ENCODE measurements around the gene LMNTD1.

Gene LMNTD1

DNA sequence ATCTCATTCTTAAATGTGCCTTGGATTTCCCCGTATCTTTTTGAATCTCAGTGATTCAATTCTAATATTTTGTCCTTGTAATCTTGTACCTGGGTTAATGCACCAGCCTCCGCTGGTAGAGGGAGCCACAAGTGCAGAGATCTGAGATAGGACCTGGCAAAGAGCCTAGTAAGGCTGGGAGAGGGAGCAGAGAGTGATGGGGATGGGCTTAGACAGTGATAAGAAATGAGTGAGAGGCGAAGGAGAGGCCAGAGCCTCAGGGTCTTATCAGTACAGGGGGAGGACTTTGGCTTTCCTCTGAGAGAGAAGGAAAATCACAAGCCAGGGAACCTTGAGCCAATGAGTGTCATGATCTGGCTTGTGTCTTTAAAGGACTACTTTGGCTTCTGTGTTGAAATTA is 30.5 kb upstream of the LMNTD1 start:
- Histone ChIP-seq H3K27ac (ENCODE audit: low read depth, low read length) (no peak overlapping the region), H3K23ac (ENCODE audit: low read length) (no peak overlapping the region), H3K27me3 (ENCODE audit: insufficient read depth, low read length, poor library complexity) (no peaks in the 10 kb centered on the region), H2BK15ac (replicated peaks; ENCODE audit: low read depth) (no peak overlapping the region), H3K18ac (ENCODE audit: low read length) (no peak overlapping the region), H2AK5ac (ENCODE audit: low read length) (no peak overlapping the region), H4K8ac (ENCODE audit: low read depth, low read length) (no peak overlapping the region), H3K9ac (ENCODE audit: low read length) (no peak overlapping the region), H2BK5ac (ENCODE audit: low read length) (no peak overlapping the region), H2BK120ac (ENCODE audit: low read depth, low read length) (no peak overlapping the region), H3K4me3 (ENCODE audit: low read length) (no peak overlapping the region), H3K4me1 (ENCODE audit: control insufficient read depth, low read depth, low read length) (no peaks in the 10 kb centered on the region), H3K4ac (ENCODE audit: low read depth, low read length) (no peak overlapping the region), H3K79me1 (ENCODE audit: low read length) (no peaks in the 10 kb centered on the region), H3K79me2 (ENCODE audit: control insufficient read depth, insufficient read depth, low read length) (no peaks in the 10 kb centered on the region), H3K36me3 (ENCODE audit: control insufficient read depth, insufficient read depth, low read length) (no peaks in the 10 kb centered on the region), H3K56ac (ENCODE audit: low read length) (no peak overlapping the region), H4K5ac (ENCODE audit: low read length) (no peak overlapping the region), H3K4me2 (ENCODE audit: low read length) (no peak overlapping the region)
- no CpG with 5 or more reads among the region's 3 CpGs for WGBS (ENCODE audit: extremely low coverage, insufficient coverage, low lambda C conversion rate)
- peak; percentile 91 for DNase-seq

DNA sequence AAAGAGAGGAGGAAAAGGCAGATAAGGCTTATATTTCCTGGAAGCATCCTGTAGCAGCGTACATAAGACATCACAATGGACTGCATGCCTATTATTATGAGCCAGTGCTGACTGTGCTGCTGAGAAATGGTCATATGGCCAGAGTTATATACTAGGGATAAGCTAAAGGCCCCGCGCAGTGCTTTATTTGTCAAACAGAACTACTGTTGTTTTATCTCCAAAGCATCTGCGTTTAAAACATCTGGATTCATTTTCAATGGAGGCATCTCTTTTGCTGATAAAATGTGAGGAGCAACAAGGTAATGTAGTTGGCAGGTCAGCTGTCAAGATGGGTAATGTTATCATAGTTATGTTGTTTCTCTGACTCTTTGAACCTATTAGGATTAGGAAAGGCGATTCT is 28.0 kb upstream of the LMNTD1 start:
- Histone ChIP-seq H3K18ac (ENCODE audit: low read length) (no peak overlapping the region), H4K8ac (ENCODE audit: low read depth, low read length) (no peak overlapping the region), H3K56ac (ENCODE audit: low read length) (no peak overlapping the region), H3K4ac (ENCODE audit: low read depth, low read length) (no peak overlapping the region), H3K36me3 (ENCODE audit: control insufficient read depth, insufficient read depth, low read length) (no peaks in the 10 kb centered on the region), H3K27ac (ENCODE audit: low read depth, low read length) (no peak overlapping the region), H3K4me3 (ENCODE audit: low read length) (no peak overlapping the region), H3K23ac (ENCODE audit: low read length) (no peak overlapping the region), H3K9ac (ENCODE audit: low read length) (no peak overlapping the region), H2BK120ac (ENCODE audit: low read depth, low read length) (no peak overlapping the region), H3K79me1 (ENCODE audit: low read length) (no peaks in the 10 kb centered on the region), H2AK5ac (ENCODE audit: low read length) (no peak overlapping the region), H4K5ac (ENCODE audit: low read length) (no peak overlapping the region), H2BK5ac (ENCODE audit: low read length) (no peak overlapping the region), H2BK15ac (replicated peaks; ENCODE audit: low read depth) (no peak overlapping the region), H3K4me2 (ENCODE audit: low read length) (no peak overlapping the region), H3K4me1 (ENCODE audit: control insufficient read depth, low read depth, low read length) (no peaks in the 10 kb centered on the region), H3K27me3 (ENCODE audit: insufficient read depth, low read length, poor library complexity) (no peaks in the 10 kb centered on the region), H3K79me2 (ENCODE audit: control insufficient read depth, insufficient read depth, low read length) (no peaks in the 10 kb centered on the region)
- DNase-seq = no peak
- no CpG with 5 or more reads among the region's 5 CpGs for WGBS (ENCODE audit: extremely low coverage, insufficient coverage, low lambda C conversion rate)

GRCh38 chr12:25578411-25579143 is 25.5 kb upstream of the LMNTD1 start:
- Histone ChIP-seq H3K27ac (ENCODE audit: low read depth, low read length) (no peak overlapping the region), H2BK15ac (replicated peaks; ENCODE audit: low read depth) (no peak overlapping the region), H2AK5ac (ENCODE audit: low read length) (no peak overlapping the region), H3K4ac (ENCODE audit: low read depth, low read length) (no peak overlapping the region), H3K79me1 (ENCODE audit: low read length) (no peaks in the 10 kb centered on the region), H3K27me3 (ENCODE audit: insufficient read depth, low read length, poor library complexity) (no peaks in the 10 kb centered on the region), H3K18ac (ENCODE audit: low read length) (no peak overlapping the region), H3K56ac (ENCODE audit: low read length) (no peak overlapping the region), H2BK120ac (ENCODE audit: low read depth, low read length) (no peak overlapping the region), H3K4me1 (ENCODE audit: control insufficient read depth, low read depth, low read length) (no peaks in the 10 kb centered on the region), H3K36me3 (ENCODE audit: control insufficient read depth, insufficient read depth, low read length) (no peaks in the 10 kb centered on the region), H4K8ac (ENCODE audit: low read depth, low read length) (no peak overlapping the region), H3K23ac (ENCODE audit: low read length) (no peak overlapping the region), H3K9ac (ENCODE audit: low read length) (no peak overlapping the region), H2BK5ac (ENCODE audit: low read length) (no peak overlapping the region), H4K5ac (ENCODE audit: low read length) (no peak overlapping the region), H3K4me2 (ENCODE audit: low read length) (no peak overlapping the region), H3K4me3 (ENCODE audit: low read length) (no peak overlapping the region), H3K79me2 (ENCODE audit: control insufficient read depth, insufficient read depth, low read length) (no peaks in the 10 kb centered on the region)
- DNase-seq = no peak
- WGBS (ENCODE audit: extremely low coverage, insufficient coverage, low lambda C conversion rate) = no CpG with 5 or more reads among the region's 2 CpGs

DNA sequence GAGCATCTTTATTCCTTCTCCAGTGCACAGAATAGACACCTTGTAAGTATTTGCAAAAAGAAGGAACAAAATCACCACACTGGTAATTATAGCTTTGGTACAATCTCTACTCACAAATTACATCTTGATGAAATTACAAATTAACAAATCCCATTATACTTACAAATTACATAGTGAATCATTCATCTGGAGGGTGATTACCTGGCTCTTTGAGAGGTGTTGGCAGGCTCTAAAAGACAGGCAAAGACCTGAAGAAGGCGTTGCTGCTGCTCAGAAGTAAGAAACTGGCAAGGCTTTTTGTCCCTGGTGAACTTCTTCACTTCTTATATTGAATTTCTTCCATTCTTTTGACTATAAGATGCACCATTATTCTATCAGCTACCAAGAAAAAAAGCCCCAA is 21.7 kb upstream of the LMNTD1 start:
- Histone ChIP-seq H3K4ac (ENCODE audit: low read depth, low read length) (no peak overlapping the region), H3K9ac (ENCODE audit: low read length) (no peak overlapping the region), H2AK5ac (ENCODE audit: low read length) (no peak overlapping the region), H4K5ac (ENCODE audit: low read length) (no peak overlapping the region), H2BK5ac (ENCODE audit: low read length) (no peak overlapping the region), H3K79me2 (ENCODE audit: control insufficient read depth, insufficient read depth, low read length) (no peaks in the 10 kb centered on the region), H3K36me3 (ENCODE audit: control insufficient read depth, insufficient read depth, low read length) (no peaks in the 10 kb centered on the region), H4K8ac (ENCODE audit: low read depth, low read length) (no peak overlapping the region), H3K18ac (ENCODE audit: low read length) (no peak overlapping the region), H2BK15ac (replicated peaks; ENCODE audit: low read depth) (no peak overlapping the region), H3K4me2 (ENCODE audit: low read length) (no peak overlapping the region), H2BK120ac (ENCODE audit: low read depth, low read length) (no peak overlapping the region), H3K27me3 (ENCODE audit: insufficient read depth, low read length, poor library complexity) (no peaks in the 10 kb centered on the region), H3K79me1 (ENCODE audit: low read length) (no peaks in the 10 kb centered on the region), H3K4me3 (ENCODE audit: low read length) (no peak overlapping the region), H3K4me1 (ENCODE audit: control insufficient read depth, low read depth, low read length) (no peaks in the 10 kb centered on the region), H3K23ac (ENCODE audit: low read length) (no peak overlapping the region), H3K56ac (ENCODE audit: low read length) (no peak overlapping the region), H3K27ac (ENCODE audit: low read depth, low read length) (no peak overlapping the region)
- no peak for DNase-seq
- no CpG with 5 or more reads among the region's 1 CpG for WGBS (ENCODE audit: extremely low coverage, insufficient coverage, low lambda C conversion rate)

GRCh38 chr12:25573346-25573745 is 20.3 kb upstream of the LMNTD1 start:
- no peak overlapping the region for H3K4ac ChIP-seq (ENCODE audit: low read depth, low read length)
- no peak overlapping the region for H3K4me3 ChIP-seq (ENCODE audit: low read length)
- H2AK5ac ChIP-seq (ENCODE audit: low read length) = no peak overlapping the region
- no peaks in the 10 kb centered on the region for H3K4me1 ChIP-seq (ENCODE audit: control insufficient read depth, low read depth, low read length)
- no peak overlapping the region for H4K5ac ChIP-seq (ENCODE audit: low read length)
- H2BK120ac ChIP-seq (ENCODE audit: low read depth, low read length) = no peak overlapping the region
- no peak overlapping the region for H2BK5ac ChIP-seq (ENCODE audit: low read length)
- no peak overlapping the region for H3K27ac ChIP-seq (ENCODE audit: low read depth, low read length)
- no peak overlapping the region for H3K56ac ChIP-seq (ENCODE audit: low read length)
- H3K79me1 ChIP-seq (ENCODE audit: low read length) = no peaks in the 10 kb centered on the region
- H3K23ac ChIP-seq (ENCODE audit: low read length) = no peak overlapping the region
- no peak overlapping the region for H3K9ac ChIP-seq (ENCODE audit: low read length)
- no peaks in the 10 kb centered on the region for H3K79me2 ChIP-seq (ENCODE audit: control insufficient read depth, insufficient read depth, low read length)
- no peaks in the 10 kb centered on the region for H3K36me3 ChIP-seq (ENCODE audit: control insufficient read depth, insufficient read depth, low read length)
- H2BK15ac ChIP-seq (replicated peaks; ENCODE audit: low read depth) = no peak overlapping the region
- H3K4me2 ChIP-seq (ENCODE audit: low read length) = no peak overlapping the region
- no peak overlapping the region for H3K18ac ChIP-seq (ENCODE audit: low read length)
- no peaks in the 10 kb centered on the region for H3K27me3 ChIP-seq (ENCODE audit: insufficient read depth, low read length, poor library complexity)
- no peak for DNase-seq
- H4K8ac ChIP-seq (ENCODE audit: low read depth, low read length) = no peak overlapping the region
- WGBS (ENCODE audit: extremely low coverage, insufficient coverage, low lambda C conversion rate) = no CpG with 5 or more reads among the region's 4 CpGs

DNA sequence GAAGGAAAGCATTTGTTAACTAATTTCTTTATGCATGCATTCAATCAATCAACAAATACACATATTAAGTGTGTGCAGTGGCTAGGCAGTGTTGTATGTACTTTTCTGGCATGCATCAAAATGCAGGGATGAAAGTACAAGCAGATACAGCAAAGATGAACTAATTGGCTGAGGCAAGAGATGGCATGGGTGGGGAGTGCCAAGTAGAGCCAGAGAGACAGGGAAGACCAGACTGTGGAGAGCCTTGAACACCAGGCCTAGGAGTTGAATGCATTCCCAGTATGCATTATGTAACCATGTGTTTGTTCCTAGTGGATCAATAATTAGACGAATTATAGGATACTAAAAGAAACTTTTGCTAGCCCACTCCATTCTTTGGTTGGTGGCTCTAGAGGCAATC is 17.3 kb upstream of the LMNTD1 start:
- Histone ChIP-seq H3K56ac (ENCODE audit: low read length) (no peak overlapping the region), H3K9ac (ENCODE audit: low read length) (no peak overlapping the region), H3K36me3 (ENCODE audit: control insufficient read depth, insufficient read depth, low read length) (no peaks in the 10 kb centered on the region), H3K4me2 (ENCODE audit: low read length) (no peak overlapping the region), H3K4me3 (ENCODE audit: low read length) (no peak overlapping the region), H2BK120ac (ENCODE audit: low read depth, low read length) (no peak overlapping the region), H3K27ac (ENCODE audit: low read depth, low read length) (no peak overlapping the region), H3K27me3 (ENCODE audit: insufficient read depth, low read length, poor library complexity) (no peaks in the 10 kb centered on the region), H3K4me1 (ENCODE audit: control insufficient read depth, low read depth, low read length) (no peaks in the 10 kb centered on the region), H4K5ac (ENCODE audit: low read length) (no peak overlapping the region), H4K8ac (ENCODE audit: low read depth, low read length) (no peak overlapping the region), H3K18ac (ENCODE audit: low read length) (no peak overlapping the region), H2BK5ac (ENCODE audit: low read length) (no peak overlapping the region), H2AK5ac (ENCODE audit: low read length) (no peak overlapping the region), H3K4ac (ENCODE audit: low read depth, low read length) (no peak overlapping the region), H2BK15ac (replicated peaks; ENCODE audit: low read depth) (no peak overlapping the region), H3K79me1 (ENCODE audit: low read length) (no peaks in the 10 kb centered on the region), H3K23ac (ENCODE audit: low read length) (no peak overlapping the region), H3K79me2 (ENCODE audit: control insufficient read depth, insufficient read depth, low read length) (no peaks in the 10 kb centered on the region)
- no peak for DNase-seq
- WGBS (ENCODE audit: extremely low coverage, insufficient coverage, low lambda C conversion rate) = no CpG with 5 or more reads among the region's 1 CpG

All from mesendoderm (in vitro differentiated cells).